HTR-8/SVneo (cell line): ENCODE measurements around the gene CDC5L.
"Not testable (repeated sequence)": the region's sequence is repeated elsewhere in the genome, so short reads cannot be mapped to it uniquely, and the experiment has no call there.

Source experiments
- DNase-seq: peaks from one replicate; pipeline ENCODE4 v3.0.0; 2011; ENCODE audit warnings: low spot score, mixed read lengths; ENCODE audit not compliant: insufficient read length
- FAIRE-seq: peaks from 2 replicates; lab custom pipeline; 2011; peaks lifted over from hg19 to GRCh38; lab: Jason Lieb, UNC

The CDC5L gene

DNA sequence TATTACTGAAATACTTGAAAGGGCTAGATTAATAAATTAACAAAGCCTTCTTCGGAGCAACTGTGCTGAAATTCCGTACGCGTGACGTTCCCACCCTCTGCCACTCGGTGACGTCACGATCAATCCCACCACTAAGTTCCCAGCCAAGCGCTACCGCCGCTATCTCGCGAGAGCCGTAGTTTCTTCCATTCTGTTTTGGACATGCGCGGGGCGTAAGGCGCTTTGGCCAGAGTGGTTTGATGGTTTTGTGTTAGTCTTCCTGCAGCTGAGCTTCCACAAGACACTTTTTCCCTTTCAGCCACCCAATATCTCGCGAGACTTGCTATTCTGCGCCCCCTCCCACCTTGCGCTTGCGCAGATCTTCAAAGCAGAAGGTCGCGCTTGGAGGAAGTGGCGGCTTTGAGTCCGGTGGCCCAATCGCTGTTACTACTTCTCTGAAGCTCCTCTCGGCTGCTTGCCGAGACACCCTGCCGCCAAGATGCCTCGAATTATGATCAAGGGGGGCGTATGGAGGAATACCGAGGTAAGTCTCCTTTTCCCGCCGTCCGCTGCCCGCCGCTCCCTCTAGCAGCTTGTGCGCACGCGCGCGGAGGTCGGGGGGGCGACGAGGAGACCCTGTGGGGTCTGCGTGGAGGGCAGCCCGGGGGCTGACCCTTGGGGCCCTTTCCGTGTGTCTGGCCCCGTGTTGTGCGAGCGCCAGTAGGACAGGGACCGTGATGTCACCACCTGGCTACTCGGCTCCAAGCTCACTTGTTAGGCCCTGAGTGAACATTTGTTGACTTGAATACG is at the start of gene CDC5L:
Gene CDC5L, plus strand, starts transcription at position 361 of the 789 bp plus-strand sequence. Its CDS starts 118 bp downstream, at position 479.
- FAIRE-seq, result peak; percentile 77

DNA sequence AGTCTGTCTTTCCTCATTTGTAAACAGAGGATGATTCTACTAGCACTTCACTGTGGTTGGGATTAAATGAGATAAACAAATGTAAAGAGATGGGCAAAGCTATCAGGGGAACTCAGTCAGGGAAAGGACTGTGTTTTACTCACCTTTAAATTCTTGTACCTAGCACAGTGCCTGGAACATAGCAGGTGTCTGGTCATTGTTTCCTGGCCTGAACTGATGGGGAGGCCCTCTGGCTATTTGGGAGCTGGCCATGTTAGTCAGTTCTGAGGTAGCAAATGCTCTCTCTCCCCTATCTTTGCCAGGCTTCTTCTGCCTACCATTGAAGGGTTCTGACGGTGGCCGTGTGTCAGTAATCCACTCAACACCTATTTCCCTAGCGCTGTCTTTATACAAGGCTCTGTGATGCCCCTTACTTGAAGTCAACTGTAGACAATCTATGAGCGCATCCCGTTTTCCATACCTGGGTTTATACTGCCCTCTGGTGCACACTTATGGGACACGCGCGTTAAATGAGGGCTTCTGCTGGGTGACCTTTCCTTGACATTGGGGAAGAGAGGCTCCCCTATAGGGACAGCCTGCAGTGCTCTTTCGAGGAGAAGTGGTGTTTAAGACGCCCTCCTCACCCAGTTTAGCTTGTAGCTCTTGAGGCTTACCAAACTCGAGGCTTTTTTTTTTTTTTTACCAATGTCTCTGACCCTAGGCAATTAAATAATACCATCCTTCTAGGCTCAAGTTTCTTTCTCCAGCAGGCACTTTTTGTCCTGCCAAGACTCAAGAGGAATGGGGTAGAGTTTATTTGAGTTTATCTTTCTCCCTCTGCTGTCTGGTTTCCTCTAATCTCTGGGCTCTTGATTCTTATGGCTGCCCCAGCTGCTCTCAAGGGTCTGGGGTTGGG is 49.0 kb upstream of the CDC5L start:
- peak; percentile 83 for FAIRE-seq
- DNase-seq, result peak; percentile 74

More for the DNA sequence above, at the start of gene CDC5L:
- DNase-seq, result peak; percentile 99

DNA sequence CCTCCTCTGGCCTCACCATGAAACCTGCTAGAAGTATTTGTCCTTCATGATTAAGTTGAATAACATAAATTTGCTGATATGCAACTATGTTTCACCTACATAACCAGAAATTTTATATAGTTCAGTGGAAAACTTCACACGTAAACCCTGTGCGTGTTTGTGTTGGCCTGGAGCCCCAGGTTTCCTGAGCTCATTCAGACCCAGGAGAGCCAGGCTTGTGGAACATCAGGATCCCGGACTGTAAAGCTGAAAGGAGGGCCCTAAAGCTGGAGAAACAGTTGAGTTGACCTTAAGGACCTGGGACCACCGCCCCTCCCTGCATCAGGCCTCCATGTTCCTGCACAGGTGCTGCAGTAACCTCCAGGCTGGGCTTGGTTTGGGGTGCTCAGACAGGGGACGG is 48.2 kb upstream of the CDC5L start:
- FAIRE-seq (no peak), DNase-seq (no peak)

DNA sequence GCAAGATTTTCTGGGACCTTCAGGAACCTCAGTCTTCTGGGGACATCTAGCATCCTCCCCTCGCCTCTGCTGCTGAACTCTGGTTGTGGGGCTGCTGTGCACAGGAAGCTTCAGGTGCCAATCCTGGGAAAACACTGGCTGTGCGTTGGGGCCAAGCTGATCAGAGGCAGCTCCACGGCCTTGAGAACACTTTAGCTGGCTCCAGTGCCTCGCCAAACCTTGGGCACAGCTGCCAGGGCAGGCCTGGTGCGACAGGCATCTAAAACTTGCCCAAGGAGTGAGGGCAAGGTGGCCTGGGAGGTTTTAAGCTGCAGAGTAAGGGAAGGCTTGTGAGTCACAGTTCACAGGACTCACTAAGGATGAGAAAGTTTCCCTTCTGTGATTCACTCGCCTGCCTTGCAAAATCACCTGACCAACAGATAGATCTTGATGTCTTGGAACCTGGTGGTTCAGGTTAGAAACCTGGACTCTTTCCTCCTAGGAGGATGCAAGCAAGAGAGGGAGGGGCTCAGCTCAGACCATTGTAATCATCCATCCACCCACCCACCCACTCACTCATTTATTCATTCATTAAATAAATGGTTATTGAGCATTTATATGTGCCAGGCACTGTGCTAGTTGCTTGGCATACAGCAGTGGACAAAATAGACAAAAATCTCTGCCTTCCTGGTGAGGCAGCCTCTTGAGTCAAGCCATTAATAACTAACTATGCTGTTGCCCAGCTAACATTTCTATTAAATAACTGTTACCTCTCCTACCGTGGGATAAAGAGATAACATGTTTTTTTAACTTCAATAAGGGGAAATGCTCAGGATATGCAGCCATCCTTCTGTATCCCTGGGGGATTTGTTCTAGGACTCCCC is 47.5 kb upstream of the CDC5L start:
- FAIRE-seq, result no peak
- no peak for DNase-seq

DNA sequence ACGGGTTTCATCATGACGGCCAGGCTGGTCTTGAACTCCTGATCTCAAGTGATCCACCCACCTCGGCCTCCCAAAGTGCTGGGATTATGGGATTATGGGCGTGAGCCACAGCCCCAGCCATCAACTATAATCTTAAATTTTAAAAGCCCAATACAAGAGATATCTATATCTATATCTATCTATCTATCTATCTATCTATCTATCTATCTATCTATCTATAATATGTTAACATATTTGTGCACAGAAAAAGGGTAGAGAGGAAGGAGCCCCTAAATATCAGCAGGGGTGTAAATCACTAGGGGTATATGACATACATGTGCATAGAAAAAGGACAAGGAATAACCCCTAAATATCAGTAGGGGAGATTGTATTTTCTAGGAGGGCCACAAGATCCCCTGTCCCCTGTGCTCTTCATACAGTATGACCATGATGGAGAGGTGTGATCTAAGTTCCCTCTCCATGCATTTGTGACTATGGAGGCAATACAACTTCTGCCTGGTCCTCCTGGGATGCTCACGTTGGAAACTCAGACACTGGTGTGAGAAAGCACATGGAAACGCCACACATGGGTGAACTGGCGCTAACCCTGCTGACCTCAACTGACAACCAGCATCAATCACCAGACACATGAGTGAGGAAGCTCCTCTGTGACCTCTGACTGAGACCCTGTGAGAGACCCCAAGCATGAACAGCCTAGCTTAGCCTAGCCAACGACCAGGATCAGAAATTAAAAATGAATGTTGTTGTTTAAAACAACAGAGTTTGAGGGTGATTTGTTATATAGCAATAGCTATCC is 46.2 kb upstream of the CDC5L start:
- no peak for FAIRE-seq
- DNase-seq, result no peak

DNA sequence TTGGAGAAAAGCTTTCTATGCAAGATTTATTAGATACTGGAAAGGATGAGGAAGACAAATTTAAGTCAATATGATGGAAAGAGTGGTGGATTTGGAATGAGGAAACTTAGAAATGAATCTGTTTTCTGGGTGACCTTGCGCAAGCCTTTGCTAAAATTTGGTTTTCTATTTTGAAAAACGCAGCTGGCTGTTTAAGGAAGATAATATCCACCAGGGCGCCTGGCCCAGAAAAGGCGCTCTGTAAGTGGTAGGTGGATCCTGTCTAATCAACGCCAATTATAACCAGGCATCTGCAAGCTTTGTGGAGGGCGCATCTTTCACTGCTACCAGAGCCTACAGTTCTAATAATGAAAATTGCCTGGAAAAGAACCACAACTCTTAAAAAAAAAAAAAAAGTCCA is 45.5 kb upstream of the CDC5L start:
- FAIRE-seq (no peak), DNase-seq (no peak)

DNA sequence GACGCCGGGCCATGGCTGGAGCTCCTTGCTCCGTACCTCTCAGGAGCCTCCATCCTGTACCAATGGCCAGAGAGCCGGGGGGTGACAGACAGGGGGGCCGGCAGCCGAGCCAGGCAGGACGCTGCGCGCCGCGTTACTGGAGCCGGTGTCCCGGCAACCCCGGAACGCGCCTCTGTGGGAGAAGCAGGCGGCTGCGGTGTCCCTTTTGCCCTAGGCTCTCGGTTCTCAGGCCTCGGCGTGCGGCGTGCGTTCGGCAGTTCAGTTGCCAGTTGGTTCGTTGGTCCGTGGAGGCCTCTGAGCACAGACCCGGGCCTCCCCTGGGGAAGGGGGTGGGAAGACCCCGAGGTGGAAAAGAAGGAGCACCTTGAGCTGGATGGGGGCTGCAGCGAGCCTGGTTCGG is 45.0 kb upstream of the CDC5L start, which contains the start of gene SPATS1:
Gene SPATS1, plus strand, starts transcription at position 162 of the 400 bp plus-strand sequence. CDS start 446 bp downstream, outside the sequence.
- DNase-seq, result no peak

DNA sequence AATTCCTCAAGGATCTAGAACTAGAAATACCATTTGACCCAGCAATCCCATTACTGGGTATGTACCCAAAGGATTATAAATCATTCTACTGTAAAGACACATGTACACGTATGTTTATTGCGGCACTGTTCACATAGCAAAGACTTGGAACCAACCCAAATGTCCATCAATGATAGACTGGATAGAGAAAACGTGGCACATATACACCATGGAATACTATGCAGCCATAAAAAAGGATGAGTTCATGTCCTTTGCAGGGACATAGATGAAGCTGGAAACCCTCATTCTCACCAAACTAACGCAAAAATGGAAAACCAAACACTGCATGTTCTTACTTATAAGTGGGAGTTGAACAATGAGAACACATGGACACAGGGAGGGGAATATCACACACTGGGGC is 40.7 kb upstream of the CDC5L start:
- not testable (repeated sequence) for DNase-seq, FAIRE-seq

More for the DNA sequence above, 45.0 kb upstream of the CDC5L start, which contains the start of gene SPATS1:
- no peak for FAIRE-seq

DNA sequence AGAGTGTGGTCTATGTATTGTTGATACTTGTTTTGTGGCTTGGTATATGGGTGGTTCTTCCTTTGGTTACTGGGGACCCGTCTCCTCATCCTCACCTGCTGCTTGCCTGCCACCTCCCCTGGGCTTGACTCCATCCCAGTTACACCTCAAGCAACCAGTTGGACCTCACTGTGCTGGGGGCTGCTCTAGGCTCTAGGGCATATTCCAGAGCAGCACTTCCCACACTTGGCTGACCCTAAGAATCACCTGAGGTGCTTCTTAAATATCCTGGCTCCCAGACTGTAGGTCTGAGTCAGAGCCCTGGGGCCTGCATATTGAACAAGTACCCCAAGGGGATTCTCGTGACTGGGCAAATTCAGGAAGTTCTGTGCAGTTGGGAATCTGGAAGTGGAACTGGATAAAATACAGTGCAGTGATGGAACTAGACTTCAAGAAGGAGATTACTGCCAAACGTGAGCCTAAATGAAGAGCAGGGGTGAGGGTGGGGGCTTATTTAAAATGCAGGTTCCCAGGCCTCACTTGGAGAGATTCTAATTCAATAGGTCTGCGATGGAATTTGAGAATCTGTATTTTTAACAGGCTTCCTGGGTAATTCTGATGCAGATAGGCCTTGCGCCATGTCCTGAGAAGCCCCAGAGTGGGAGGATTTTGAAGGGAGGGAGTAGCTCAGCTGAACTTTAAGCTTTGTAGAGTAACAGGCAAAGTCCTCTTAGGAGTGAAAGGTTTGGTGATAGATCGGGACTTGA is 37.4 kb upstream of the CDC5L start:
- no peak for DNase-seq
- FAIRE-seq, result no peak

DNA sequence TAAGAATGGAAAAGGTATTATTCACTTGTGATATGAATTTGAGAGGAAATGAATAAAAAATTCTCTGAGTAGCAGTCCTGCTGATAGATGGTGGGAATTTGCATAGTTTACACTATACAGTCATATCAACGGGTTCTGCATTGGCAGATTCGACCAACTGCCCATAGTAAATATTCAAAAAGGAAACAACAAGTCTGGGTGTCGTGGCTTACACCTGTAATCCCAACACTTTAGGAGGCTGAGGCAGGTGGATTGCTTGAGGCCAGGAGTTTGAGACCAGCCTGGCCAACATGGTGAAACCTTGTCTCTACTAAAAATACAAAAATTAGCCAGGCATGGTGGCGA is 36.9 kb upstream of the CDC5L start:
- FAIRE-seq, DNase-seq: not testable (repeated sequence)

DNA sequence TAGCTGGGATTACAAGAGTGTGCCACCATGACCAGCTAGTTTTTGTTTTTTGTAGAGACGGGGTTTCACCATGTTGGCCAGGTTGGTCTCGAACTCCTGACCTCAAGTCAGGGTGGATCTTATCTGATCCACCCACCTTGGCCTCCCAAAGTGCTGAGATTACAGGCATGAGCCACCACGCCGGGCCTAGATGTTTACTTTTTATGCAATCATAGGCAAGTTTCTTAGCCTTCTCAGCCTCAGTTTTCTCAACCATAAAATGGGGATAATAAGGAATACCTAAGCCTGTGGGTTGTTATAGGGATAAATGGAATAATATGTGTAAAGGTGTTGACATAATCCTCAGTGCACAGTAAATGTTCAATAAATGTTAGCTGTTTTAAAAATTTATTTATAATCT is 35.2 kb upstream of the CDC5L start:
- no peak for FAIRE-seq

DNA sequence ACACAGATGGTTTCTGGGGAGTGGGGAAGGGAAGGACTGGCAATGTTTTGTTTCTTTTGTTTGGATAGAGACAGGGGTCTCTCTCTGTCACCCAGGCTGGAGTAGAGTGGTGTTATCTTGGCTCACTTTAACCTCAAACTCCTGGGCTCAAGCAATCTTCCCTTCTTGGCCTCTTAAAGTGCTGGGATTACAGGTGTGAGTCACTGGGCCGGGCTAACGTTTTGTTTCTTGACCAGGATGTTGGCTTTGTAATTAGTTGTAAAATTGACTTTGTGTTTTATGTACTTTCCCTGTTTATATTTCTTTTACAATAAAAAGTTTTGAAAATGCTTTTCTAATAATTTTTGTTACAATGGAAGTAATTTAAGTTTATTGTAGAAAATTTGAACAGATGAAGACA is 34.2 kb upstream of the CDC5L start:
- DNase-seq, result no peak
- FAIRE-seq, result no peak

More for the DNA sequence above, 35.2 kb upstream of the CDC5L start:
- no peak for DNase-seq

DNA sequence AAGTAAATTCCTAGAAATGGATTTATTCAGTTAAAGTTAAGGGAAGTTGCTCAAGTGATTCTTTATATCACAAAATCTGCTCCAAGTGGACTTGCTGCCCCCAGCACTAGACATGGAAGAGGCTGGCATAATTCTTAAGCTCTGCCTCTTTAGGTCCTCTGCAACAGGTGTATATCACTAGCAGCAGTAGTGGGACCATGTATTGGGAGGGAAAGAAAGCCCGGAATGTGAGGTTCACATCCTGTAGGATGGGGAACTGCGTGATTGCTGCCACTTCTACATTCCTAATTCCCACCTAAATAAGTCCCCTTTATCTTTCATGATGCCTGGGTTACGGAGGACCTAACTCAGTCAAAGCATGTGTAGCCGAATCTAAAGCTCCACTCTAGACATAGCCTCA is 31.9 kb upstream of the CDC5L start:
- FAIRE-seq, result no peak
- DNase-seq, result no peak

DNA sequence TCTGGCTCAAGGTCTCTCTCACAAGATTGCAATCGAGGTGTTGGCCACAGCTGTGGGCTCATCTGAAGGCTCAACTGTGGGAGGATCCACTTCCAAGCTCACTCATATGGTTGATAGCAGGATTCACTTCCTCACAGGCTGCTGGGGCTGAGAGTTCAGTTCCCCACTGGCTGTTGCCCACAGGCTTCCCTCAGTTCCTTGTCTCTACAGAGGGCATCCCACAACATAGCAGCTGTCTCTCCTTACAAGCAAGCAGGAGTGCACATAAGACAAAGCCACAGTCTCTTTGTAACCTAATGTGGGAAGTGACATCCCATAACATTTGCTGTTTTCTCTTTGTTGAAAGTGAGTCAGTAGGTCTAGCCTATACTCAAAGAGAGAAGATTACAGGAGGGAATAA is 31.0 kb upstream of the CDC5L start:
- no peak for FAIRE-seq
- no peak for DNase-seq

DNA sequence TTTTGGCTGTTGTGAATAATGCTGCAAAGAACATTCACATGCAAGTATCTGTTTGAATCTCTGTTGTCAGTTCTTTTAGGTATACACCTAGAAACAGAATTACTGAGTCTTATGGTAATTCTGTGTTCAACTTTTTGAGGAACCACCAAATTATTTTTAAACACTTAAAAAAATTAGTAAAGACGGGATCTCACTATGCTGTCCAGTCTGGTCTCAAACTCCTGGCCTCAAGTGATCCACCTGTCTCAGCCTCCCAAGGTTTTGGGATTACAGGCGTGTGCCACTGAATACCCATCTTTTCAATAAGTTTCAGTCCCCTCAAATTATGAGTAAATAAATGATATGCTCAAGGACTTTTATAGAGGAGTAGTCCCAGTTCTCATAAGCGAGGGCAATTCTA is 27.5 kb upstream of the CDC5L start:
- no peak for FAIRE-seq
- DNase-seq, result no peak

DNA sequence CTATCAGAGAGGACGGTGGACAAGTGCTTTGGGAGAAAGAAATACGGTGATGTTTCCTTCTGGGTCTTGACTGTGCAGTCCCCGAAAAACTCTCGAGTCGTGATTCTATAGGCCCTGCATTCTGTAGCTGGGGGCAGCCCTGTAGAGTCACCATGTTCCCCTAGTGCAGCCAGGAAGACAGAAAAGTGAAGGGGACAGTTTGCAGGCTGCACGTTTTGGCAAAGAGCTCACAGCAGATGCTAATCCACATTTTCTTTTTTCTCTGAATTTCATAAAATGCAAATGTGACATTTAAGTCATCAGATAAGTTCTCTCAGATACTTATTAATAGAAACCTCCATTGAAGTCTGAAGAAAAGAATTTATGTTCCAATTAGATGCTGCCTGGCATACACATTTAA is 25.6 kb upstream of the CDC5L start:
- FAIRE-seq, result no peak

DNA sequence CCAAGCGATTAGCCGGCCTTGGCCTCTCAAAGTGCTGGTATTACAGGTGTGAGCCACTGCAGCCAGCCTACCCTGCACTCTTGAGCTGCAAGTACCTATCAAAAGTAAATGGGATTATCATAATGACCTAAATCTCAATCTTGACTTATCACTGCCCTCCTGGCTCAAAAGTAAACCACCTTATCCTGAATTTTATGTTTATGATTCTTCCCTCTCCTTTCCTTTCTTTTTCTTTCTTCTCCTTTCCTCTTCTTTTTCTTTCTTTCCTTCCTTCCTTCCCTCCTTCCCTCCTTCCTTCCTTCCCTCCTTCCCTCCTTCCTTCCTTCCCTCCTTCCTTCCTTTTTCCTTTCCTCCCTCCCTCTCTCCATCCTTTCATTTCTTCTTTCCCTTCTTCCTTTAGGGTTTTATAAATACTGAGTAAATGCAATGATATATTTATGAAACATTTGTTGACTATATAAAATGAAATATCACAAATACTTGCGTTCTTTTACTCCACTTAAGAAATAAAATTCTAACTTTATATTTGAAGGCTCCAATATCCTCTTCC is 24.1 kb upstream of the CDC5L start:
- FAIRE-seq, result no peak
- DNase-seq, result no peak

More for the DNA sequence above, 25.6 kb upstream of the CDC5L start:
- DNase-seq, result no peak

DNA sequence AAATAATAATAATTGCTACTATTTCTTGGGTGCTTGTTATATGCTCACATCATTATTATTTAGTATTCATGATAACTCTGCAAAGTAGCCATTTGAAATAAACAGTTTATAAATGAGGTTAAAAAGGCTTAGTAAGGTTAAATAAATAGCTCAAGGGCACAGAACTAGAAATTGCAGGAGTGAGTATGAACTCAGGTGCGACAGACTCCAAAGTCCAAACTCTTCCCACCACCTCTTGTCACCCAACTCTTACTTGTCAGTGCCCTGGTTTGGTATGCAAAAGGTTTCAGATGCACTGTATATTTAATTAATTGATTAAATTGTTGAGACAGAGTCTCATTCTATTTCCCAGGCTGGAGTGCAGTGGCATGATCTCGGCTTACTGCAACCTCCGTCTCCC is 20.7 kb upstream of the CDC5L start:
- DNase-seq, result no peak
- FAIRE-seq, result no peak
